ENCODE measurements around the gene KRT77.
"Not testable (repeated sequence)": the region's sequence is repeated elsewhere in the genome, so short reads cannot be mapped to it uniquely, and the experiment has no call there.

- TF ChIP-seq POLR2A, CTCF, EP300, POLR2AphosphoS5 (IDR thresholded peaks at IDR 0.05): not testable (repeated sequence)
These were observed 8.8 kb upstream of the KRT77 start for GRCh38 chr12:52712122-52712521.
